ENCODE measurements around the gene DCLRE1B. TPM values are rescaled to one million over a fixed set of nuclear protein-coding genes. Genes with fewer than 3 reads are reported as not detected.

Gene DCLRE1B
- total RNA-seq, 1 donor from 2014 or later = 5.3 TPM

DNA sequence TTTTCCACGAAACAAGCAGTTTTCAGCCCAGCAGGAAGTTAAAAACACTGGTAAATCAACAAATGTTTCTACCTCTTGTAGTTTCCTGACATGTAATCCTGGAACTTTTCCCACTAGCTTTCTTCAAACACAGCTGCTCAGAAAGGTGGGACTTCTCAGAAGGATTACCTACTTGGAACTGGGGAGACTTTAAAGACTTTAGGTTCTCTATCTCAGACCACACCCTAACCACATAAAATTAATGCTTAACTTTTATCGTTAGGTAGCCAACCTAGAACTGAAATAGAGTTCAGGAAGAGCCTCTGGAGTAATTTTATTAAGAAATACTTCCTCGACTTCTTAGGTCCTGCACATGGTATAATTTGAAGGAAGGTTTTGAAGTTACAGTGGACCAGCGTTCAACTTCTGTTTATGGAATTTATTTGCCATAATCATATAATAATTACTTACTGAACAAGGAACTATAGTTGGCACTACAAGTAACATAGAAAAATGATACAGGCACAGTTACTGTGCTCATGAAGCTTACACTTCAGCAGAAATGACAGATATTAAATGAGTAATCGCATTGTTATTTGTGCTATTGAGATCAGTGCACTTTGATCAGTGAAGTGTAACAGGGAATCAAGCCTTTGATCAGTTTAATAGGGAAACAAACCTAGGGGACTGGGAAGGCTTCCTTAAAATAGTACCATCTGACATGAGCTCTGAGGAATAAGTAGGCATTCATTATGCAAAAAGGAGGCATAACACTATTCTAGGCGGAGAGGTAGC is 17.5 kb upstream of the DCLRE1B start, which contains the start of gene BCL2L15:
Gene BCL2L15 (minus strand): TSS at position 180 of the 774 bp plus-strand sequence. CDS start 206 bp downstream, outside the sequence.
- DNase-seq (ENCODE audit: low spot score) = no peak

DNA sequence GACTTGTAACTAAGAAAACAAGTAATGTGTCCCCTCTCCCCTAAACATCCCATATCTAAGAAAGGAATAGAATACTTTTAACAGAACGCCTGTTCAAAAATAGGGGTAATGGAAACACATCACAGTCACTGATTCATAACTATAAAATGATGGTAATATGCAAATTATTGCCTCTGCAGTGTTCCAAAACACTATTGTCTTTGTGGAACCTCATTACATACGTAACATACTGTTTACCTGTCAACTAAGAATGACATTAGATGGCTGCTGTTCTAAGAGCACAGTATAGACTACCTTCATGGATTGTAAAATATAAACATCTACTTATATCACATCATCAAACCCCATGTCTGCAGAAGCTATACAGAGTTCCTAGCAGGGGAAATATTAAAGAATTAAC is 14.3 kb upstream of the DCLRE1B start:
- DNase-seq (ENCODE audit: low spot score) = no peak

DNA sequence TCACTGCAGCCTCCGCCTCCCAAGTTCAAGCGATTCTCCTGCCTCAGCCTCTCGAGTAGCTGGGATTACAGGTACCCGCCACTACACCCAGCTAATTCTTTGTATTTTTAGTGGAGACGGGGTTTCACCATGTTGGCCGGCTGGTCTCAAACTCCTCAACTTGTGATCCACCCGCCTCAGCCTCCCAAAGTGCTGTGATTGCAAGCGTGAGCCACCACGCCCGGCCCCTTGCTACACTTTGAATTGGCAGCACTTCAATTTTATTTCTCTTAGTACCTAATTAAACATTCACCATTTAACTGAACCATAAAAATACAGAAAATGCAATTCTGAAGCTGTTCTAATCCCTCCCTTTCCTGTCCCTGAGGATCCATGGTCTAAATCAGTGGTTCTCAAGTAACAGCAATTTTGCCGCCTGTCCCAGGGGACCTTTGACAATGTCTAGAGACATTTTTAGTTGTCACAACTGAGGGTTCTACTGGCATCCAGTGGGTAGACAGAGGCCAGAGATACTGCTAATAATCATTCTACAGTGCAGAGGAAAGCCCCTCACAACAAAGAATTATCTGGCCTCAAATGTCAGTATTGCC is 13.4 kb upstream of the DCLRE1B start:
- no peak for DNase-seq (ENCODE audit: low spot score)

DNA sequence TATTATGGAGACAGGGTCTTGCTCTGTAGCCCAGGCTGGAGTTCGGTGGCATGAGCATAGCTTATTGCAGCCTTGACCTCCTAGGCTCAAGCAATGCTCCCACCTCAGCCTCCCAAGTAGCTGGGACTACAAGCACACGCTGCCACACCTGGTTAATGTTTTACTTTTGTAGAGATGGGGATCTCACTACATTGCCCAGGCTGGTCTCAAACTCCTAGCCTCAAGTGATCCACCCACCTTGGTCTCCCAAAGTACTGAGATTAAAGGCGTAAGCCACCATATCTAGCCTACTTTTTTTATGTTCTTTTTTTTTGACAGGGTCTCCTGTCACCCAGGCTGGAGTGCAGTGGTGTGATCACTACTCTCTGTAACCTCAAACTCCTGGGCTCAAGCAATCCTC is 11.9 kb upstream of the DCLRE1B start:
- no peak for DNase-seq (ENCODE audit: low spot score)

DNA sequence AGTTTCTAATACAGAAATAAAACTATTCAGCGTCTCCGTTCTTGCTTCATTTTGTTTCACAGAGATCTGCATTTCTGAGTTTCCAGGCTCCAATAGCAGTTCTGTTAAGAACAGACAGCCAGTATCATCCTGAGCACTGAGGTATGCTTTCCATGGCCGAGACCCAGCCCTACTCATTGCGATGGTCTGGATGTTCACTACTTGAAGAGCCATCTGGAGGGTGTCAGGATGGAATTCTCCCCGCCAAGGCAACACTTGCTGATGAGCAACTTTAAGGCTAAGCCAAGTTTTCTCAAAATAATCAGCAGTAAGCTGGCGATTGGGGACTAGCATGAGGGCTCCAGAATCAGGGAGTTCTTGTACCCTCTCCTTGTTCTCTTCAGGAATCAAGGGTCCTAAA is 10.0 kb upstream of the DCLRE1B start:
- DNase-seq (ENCODE audit: low spot score) = no peak

DNA sequence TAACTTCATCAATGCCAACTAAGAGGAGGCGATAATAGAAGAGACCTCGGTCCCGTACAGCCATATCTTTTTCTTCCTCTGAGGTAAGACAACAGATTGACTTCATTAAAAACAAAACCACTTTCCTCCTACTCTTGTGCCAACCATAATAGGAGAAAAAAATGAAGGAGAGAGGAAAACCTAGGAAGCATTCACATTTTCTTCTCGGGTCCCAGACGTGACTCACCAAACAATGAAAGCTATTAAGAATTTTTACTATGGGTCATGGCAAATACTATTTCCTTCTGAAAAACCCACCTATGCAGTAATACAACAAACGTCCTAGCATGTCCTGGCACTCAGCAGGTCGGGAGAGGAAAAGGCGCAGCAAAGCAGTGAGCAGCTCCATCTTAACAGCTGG is 9.2 kb upstream of the DCLRE1B start:
- DNase-seq (ENCODE audit: low spot score) = no peak

DNA sequence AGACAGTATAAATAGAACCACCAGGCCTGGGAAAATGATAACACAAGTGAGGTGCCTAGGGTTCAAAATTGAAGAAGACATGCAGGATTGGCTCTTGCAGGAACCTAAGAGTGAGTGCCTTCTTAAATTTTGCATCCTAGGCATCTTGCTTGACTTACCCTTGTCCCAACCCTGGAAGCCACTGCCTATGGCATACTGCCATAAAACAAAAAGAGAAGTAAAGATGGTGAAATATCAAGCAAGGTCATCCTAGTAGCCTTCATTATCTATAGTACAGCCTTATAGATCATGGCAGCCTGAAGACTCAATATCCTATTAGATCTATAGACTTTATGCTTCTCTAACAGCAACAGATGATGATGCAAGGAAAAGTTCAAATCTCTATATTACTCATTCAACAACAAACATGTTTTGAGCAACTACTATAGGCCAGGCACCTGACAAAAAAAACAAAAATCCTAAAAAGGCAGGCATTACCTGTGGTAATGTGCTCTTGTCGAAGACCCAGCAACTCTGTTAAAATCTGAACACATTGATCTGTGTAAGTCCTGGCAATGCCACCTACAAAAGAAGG is 6.8 kb upstream of the DCLRE1B start:
- no peak for DNase-seq (ENCODE audit: low spot score)

DNA sequence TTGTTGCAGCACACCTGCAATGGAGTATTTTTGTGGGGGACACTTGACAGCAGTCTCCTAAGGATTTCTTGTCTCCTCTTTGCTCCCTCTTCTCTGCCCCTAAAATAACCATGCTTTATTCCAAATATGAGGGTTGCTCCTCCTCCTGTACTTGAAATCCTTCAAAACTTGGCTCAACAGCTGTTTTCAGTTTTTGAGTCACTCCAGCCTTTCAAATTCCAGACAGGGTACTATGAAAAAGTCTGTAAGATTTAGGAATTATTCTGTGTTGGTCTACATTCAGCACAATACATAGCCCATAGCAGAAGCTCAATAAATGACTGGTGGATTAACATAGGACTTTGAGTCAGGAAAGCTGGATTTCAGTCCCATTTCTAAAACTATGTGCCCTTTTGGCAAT is 6.0 kb upstream of the DCLRE1B start:
- DNase-seq (ENCODE audit: low spot score) = no peak

DNA sequence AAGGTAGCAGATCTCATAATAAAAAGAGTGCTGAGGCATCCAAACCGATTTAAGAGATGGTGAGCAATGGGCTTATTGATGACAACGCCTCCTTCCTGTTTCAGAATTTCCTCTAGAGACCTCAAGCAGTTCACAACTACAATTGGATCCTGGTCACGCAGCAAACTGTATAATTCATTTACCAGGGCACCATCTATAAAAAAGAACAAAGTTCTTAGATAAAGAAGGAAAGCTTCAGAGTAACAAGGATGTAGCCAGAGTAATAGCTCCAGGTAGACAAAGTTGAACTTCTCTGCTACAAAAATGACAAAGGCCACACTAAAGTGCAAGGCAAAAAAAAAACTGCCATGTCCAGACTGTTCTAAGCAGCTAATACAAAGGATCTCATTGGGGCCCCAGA is 3.9 kb upstream of the DCLRE1B start:
- no peak for DNase-seq (ENCODE audit: low spot score)

DNA sequence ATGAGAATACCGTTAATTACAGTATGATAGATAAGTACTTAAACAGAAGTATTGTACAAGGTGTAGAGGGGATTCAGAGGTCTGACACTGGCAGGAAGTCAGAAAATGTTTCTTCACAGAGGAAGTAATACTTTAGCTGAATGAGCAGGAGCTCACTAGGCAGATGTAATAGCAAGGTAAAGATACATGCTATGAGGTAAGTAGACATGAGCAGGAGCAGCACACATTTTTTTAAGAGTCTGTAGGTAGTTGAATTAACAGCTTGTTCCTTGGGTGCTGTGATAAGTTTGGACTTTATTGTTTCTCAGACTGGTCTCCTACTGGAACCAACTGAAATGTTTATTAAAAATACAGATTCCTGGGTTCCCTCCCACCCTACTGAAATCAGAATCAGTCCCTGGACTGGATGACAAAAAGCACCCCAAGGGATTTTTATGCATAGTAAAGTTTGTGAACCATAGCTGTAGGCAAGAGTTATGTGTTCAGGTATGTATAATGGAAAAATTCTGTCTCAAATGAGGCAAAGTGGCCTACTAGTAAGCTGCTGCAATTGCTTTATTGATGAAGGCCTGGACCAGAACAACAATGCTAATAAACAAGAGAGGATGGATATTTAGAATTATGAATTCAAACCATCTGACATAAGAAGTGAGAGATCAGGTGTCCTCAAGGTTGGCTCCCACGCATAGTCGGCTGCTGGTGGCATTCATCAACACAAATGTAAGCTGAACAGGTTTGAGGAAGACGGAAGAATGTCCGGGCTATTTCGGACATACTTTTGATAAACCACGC is 1.4 kb upstream of the DCLRE1B start:
- DNase-seq (ENCODE audit: low spot score) = no peak

DNA sequence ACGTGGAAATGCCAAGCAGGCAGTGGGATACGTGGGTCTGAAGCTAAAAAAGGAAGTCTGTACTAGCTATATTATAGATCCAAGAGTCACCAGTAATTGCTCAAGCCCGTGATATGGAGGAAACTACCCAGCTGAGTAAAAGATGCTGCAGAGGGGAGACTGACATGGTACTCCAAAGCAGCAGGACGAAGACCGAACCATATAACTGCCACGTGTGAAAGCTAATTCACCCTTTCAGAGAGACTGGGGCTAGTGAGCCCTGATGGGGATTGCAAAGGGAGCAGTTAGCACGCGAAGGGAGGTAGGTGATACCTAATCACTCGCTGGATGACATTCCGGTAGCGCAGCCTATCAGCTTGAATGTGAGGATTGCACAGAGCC is 843 bp upstream of the DCLRE1B start:
- DNase-seq (ENCODE audit: low spot score) = no peak

DNA sequence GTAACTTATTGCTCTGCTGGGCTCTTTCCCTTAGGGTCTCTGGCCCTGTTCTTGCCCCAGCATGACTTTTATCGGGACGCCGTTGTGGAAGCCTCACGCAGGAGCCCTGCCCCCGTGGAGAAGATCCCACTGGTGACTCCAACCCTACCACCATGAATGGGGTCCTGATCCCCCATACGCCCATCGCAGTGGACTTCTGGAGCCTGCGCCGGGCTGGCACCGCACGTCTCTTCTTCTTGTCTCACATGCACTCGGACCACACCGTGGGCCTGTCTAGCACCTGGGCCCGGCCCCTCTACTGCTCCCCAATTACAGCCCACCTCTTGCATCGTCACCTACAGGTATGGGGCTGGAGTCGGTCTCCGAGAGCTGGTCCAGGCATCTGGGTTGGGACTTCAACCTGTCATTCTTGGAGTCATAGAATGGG is 322 bp downstream of the DCLRE1B start:
- DNase-seq (ENCODE audit: low spot score) = no peak

DNA sequence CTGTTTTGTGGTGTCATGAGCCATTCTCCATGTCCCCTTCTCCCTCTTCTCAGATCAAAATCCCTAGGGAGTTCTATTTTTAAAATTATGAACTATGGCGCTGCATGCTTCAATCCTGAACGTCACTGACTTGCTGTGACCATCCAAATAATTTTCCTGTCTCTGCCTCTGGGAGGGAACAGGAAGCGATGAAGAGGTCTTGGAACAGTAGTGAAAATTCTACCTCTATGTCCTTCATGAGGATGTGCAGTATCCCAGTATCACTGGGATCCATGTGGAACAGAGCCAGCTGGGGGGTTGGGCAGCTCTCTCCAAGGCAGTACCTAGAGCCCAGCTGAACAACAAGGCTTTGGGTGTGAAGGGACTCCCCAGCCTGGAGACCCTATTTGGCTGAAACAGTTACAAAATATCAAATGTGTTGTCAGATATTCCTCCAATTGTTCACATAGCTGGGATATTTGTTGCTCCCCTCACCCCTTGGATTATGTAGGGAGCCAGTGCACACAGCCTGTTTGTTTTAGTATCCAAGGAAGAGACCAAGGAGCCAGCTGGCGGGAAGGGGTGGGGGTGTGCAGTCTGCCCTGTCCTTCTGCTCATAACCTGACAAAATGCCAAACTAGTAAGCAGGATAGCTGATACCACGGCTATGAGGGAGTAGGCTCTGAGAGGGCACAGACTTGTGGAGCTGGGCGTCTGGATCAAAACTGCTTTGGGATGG is 7.6 kb downstream of the DCLRE1B start:
- no peak for DNase-seq (ENCODE audit: low spot score)

DNA sequence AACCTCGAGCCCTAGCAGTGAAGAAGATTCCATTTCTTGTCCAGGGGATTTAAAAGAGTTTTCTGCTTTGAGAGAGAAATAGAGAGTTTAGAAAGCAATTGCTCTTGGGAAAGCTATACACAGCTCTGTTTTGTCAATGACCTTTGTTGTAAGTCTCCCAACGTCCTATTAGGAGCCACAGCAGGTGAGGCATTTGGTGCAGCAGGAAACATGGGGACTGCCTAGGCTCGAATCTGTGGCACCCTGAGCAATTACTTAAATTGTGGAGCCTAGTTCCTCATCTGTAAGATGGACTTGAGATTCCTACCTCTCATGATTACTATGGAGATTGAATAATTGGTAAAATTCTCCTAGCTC is 8.2 kb downstream of the DCLRE1B start:
- DNase-seq (ENCODE audit: low spot score) = no peak

DNA sequence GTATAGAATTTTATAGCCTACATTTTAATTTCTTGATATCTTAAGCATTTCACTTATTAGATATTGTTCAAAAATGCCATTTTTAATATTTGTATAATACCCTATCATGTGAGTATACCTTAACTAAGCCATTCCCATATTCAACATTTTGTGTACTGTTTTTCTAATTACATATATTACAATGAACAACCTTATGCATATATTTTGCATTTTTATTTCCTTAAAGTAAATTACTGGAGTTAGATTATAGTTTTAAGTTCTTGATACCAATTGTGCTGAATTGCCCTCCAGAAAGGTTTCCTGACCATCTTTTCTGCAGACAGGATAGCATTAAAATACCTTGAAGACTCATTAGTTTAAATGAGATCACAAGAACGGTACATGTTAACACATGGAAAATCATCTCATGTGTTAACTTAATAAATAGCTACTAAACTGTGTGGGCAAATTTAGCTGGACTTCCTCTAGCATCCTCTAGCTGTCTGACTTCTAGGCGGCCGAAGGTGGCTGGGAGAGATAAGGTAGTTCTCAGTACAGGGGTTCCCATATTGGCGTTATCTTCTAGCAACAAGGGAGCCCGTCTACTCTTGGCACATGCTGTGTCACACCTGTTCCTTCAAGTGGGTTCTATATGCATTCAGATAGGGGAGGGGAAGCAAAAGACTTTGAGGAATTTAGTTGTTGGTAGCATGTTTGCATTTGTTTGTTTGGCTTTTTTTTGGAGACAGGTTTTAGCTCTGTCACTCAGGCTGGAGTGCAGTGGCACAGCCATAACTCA is 8.9 kb downstream of the DCLRE1B start:
- DNase-seq (ENCODE audit: low spot score) = no peak

DNA sequence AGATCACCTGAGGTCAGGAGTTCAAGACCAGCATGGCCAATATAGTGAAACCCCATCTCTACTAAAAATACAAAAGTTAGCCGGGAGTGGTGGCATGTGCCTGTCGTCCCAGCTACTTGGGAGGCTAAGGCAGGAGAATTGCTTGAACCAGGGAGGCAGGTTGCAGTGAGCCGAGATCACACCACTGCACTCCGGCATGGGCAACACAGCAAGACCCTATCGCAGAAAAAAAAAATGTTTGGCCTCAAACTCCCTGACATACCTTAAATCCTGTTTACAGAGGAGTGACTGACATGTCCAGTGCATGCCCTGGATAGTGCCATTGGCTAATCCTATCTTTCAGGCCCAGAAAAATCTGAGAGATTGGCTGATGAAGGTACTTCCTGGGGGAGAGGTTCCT is 11.8 kb downstream of the DCLRE1B start:
- DNase-seq (ENCODE audit: low spot score) = no peak

DNA sequence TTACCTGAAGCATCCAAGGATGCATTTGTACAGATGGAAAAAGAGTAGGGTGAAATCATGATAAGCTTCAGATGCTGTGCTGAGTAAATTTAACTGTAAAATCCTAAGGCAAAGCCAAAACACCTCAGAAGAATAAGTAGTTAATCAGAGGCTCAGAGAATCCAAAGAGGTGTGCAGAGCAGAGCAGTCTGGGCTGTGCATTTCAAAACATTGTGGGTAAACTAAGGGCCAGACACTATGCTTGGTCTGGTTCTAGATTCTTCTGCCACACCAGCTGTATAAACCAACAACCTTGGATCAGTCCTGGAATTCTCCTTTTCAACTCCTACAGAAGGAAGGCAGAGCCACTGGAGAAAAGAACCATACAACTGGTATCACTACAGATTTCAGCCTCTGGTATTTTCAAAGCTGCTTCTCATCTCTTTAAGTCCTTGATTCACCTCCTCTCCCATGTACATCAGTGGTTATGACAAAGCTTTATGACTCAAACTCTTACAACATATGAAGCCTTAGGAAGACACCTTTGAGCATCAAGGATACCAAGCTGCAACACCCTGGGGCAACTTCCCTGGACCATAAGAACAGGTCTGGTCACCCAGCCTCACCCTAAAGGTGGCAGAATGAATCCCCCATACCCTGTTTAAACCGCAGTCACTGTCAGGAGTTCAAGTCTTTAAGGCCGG is 12.4 kb downstream of the DCLRE1B start:
- DNase-seq (ENCODE audit: low spot score) = no peak

DNA sequence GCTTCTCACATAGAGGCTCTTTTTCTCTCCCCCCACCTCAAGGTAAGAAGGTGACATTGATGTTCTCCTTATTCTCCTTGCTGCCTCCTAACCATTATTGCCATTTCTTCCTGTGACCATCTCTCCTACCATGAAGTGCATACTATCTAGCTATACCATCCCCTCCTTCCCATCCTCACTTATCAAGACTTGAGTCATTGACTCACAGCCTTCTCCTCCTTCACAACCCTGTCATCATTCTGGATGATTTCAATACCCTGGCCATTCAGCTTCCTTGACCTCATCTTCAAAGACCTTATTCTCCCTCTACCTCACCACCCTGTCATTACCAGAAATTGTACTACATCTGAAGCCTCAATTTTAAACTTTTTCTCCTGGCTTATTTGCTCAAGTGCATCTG is 13.1 kb downstream of the DCLRE1B start:
- no peak for DNase-seq (ENCODE audit: low spot score)

DNA sequence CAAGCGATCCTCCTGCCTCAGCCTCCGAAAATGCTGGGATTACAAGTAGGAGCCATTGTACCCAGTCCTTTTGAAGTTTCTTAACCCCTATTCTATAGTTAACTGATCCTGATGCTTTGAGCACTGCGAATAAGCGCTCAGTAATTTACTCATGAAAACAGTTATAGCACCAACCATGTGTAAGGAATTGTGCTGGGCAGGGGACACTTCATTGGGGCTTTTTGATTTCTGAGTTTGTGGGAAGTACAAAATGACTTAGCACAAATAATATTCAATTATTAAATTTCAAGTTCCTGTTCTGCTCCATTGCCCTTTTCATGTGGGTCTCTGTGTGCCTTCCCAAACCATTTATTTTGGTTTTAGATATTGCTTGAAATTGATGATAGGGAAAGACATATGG is 17.8 kb downstream of the DCLRE1B start:
- no peak for DNase-seq (ENCODE audit: low spot score)

DNA sequence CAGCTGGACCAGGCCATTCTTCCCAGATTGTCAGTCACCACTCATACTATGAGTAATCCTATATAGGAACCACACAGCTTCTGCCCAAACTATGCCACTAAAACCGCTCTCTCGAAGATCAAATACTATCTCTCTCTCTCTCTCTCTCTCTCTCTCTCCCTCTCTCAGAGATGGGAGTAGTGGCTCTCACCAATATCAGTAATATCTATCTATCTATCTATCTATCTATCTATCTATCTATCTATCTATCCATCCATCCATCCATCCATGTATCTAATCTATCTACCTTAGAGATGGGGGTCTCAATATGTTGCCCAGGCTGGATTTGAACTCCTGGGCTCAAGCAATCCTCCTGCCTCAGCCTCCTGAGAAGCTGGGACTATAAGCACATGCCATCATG is 19.3 kb downstream of the DCLRE1B start:
- DNase-seq (ENCODE audit: low spot score) = no peak

Measured in ureter (tissue), 1 donor.